NCI-H1436 treated with DMSO at 0.1 percent for 48 hours (cell line): ENCODE measurements around the gene RCL1.
"Not testable (repeated sequence)": the region's sequence is repeated elsewhere in the genome, so short reads cannot be mapped to it uniquely, and the experiment has no call there.

Source experiments
- DNase-seq: peaks from one replicate; lab custom pipeline; 2025; lab: John Stamatoyannopoulos, UW

RCL1 gene

DNA sequence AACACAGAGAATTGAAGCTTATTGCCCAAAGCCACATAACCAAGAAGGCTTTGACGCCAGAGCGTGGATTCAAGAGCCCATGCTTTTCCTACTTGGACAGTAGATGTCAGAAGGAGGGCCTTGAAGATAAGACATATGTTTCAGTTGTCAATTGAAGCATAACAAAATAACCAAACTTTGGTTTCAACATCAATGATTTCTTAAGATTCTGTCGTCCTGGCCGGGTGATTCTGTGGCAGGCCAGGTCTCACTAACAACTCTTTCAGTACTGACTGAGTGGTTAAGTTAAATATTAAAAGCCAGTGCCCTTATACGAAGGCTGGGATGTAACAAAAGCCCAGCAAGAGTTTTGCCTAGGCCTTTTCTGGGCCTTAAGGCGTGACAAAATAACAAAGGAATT is 94.0 kb downstream of the RCL1 start:
- no peak for DNase-seq

GRCh38 chr9:4887556-4887955 is 94.8 kb downstream of the RCL1 start:
- no peak for DNase-seq

GRCh38 chr9:4890242-4890641 is 97.5 kb downstream of the RCL1 start:
- DNase-seq: no peak

DNA sequence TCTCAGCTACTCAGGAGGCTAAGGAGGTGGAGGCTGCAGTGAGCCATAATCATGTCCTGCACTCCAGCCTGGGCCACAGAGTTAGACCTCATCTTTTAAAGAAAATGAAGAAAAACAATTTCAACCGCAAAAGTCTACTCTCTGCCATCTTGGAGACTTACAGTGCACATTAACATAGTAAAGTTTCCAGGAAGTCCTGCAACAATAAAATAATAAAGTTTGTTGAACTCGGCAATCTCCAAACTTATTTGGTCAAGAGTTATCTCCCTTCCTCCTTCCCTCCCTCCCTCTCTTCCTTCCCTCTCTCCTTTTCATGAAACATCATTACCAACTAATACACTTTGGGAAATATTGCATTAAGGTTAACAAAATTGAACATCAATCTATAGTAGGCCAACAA is 98.2 kb downstream of the RCL1 start:
- no peak for DNase-seq

DNA sequence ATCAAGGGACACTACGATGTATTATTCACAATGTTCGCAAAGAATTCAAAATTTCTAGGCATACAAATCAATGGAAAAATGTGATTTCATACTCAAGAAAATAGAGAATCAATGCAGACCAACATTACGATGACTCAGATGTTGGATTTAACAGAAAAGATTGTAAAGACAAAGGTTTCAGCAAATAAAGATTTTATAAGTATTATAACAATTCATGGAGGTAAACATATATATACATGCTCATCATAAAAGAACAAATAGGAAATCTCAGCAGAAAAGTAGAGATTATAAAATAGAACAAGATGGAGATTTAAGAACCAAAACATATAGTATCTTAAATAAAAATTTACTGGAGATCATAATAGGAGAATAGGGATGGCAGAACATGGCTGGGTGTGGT is 98.9 kb downstream of the RCL1 start:
- DNase-seq: no peak

- no peak for DNase-seq
Observed at GRCh38 chr9:4892501-4893194, 99.9 kb downstream of the RCL1 start.

DNA sequence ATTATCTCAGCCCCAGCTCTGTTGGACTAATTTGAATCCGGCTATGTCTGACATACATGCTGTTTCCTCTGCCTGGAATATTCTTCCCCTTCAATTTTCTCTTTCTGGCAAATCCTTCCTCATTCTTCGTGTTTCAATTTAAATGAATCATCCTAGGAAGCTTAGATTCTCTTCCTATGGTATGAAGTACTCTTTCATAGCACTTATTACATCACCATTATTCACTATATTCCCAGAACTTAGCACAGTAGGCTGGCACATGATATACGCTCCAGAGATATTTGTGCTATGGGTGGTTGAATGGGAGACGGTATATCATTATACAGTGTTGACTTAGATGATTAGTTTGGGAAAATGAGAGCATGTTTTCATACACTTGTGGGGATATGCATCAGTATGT is 101.3 kb downstream of the RCL1 start:
- no peak for DNase-seq

DNA sequence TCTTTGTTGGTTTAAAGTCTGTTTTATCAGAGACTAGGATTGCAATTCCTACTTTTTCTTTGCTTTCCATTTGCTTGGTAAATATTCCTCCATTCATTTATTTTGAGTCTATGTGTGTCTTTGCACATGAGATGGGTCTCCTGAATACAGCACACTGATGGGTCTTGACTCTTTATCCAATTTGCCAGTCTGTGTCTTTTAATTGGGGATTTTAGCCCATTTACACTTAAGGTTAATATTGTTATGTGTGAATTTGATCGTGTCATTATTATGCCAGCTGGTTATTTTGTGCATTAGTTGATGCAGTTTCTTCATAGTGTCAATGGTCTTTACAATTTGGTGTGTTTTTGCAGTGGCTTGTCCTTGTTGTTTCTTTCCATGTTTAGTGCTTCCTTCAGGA is 107.1 kb downstream of the RCL1 start:
- DNase-seq: not testable (repeated sequence)

- DNase-seq: not testable (repeated sequence)
Observed at GRCh38 chr9:4901401-4902134, 108.8 kb downstream of the RCL1 start.

- DNase-seq: no peak
Observed at GRCh38 chr9:4902135-4902475, 109.4 kb downstream of the RCL1 start.

GRCh38 chr9:4904322-4905134 is 111.8 kb downstream of the RCL1 start:
- no peak for DNase-seq

- DNase-seq: no peak
Observed at GRCh38 chr9:4905135-4905490, 112.4 kb downstream of the RCL1 start.
